ENCODE data around the gene OR3A2.
A peak's percentile ranks its signal among the peaks of the same experiment; 100 is the strongest.
"Not testable (repeated sequence)": the region's sequence is repeated elsewhere in the genome, so short reads cannot be mapped to it uniquely, and the experiment has no call there.

Gene OR3A2

GRCh38 chr17:3401786-3402185 is 15.7 kb upstream of the OR3A2 start:
- no peak for DNase-seq (ENCODE audit: low read depth)
- no peak overlapping the region for H3K4me3 ChIP-seq (ENCODE audit: low read depth, low read length)
- TF ChIP-seq CTCF (conservative IDR thresholded peaks at IDR 0.05; ENCODE audit: low read depth, low read length): no peak

- TF ChIP-seq CTCF (conservative IDR thresholded peaks at IDR 0.05; ENCODE audit: low read depth, low read length): no peak
- DNase-seq (ENCODE audit: low read depth): peak; percentile 2
- no peak overlapping the region for H3K4me3 ChIP-seq (ENCODE audit: low read depth, low read length)
Measured at GRCh38 chr17:3400055-3400454, 13.9 kb upstream of the OR3A2 start.

GRCh38 chr17:3398310-3398709 is 12.2 kb upstream of the OR3A2 start, which contains the start of gene OR1E1:
TSS of gene OR1E1 (minus strand) at chr17:3398410. CDS start at chr17:3398410, 0 bp downstream.
- no peak for DNase-seq (ENCODE audit: low read depth)
- no peak for TF ChIP-seq CTCF (conservative IDR thresholded peaks at IDR 0.05; ENCODE audit: low read depth, low read length)
- no peak within 1 kb of the TSS for H3K4me3 ChIP-seq (ENCODE audit: low read depth, low read length)

- not testable (repeated sequence) for DNase-seq (ENCODE audit: low read depth); H3K4me3 ChIP-seq (ENCODE audit: low read depth, low read length)
Measured at GRCh38 chr17:3397801-3398200, 11.7 kb upstream of the OR3A2 start.

- no peak overlapping the region for H3K4me3 ChIP-seq (ENCODE audit: low read depth, low read length)
- TF ChIP-seq CTCF (conservative IDR thresholded peaks at IDR 0.05; ENCODE audit: low read depth, low read length): no peak
- no peak for DNase-seq (ENCODE audit: low read depth)
Measured at GRCh38 chr17:3389791-3390190, 3.7 kb upstream of the OR3A2 start.

GRCh38 chr17:3381957-3382356 is 4.2 kb downstream of the OR3A2 start:
- no peak for DNase-seq (ENCODE audit: low read depth)
- TF ChIP-seq CTCF (conservative IDR thresholded peaks at IDR 0.05; ENCODE audit: low read depth, low read length): no peak

GRCh38 chr17:3378321-3378720 is 7.8 kb downstream of the OR3A2 start:
- DNase-seq (ENCODE audit: low read depth): no peak
- no peak for TF ChIP-seq CTCF (conservative IDR thresholded peaks at IDR 0.05; ENCODE audit: low read depth, low read length)
- H3K4me3 ChIP-seq (ENCODE audit: low read depth, low read length): no peak overlapping the region

More at GRCh38 chr17:3381957-3382356, 4.2 kb downstream of the OR3A2 start:
- H3K4me3 ChIP-seq (ENCODE audit: low read depth, low read length): no peak overlapping the region

- DNase-seq (ENCODE audit: low read depth); H3K4me3 ChIP-seq (ENCODE audit: low read depth, low read length): not testable (repeated sequence)
Measured at GRCh38 chr17:3371167-3371566, 14.9 kb downstream of the OR3A2 start.

- DNase-seq (ENCODE audit: low read depth); H3K4me3 ChIP-seq (ENCODE audit: low read depth, low read length): not testable (repeated sequence)
Measured at GRCh38 chr17:3342782-3343181, 43.3 kb downstream of the OR3A2 start.
